ENCODE measurements around the gene TBX18. TPM values are rescaled to one million over a fixed set of nuclear protein-coding genes. Genes with fewer than 3 reads are reported as not detected.

The TBX18 gene
- total RNA-seq, 1 experiment from 2014 or later, result not detected

GRCh38 chr6:84756877-84757276 is 7.5 kb downstream of the TBX18 start:
- Mint-ChIP-seq H3K4me1 (0 out of 4 replicates have a peak, but pooled peaks cover 0 to 2% of the 10 kb centered on the region in 2 experiments), H3K27ac (no peak overlapping the region), H3K9me3 (no peaks in the 10 kb centered on the region), H3K4me3 (no peak overlapping the region), H3K36me3 (ENCODE audit: insufficient read depth in 1 of 3, low read depth in 3 of 3) (no peaks in the 10 kb centered on the region), H3K27me3 (ENCODE audit: low read depth) (peaks cover 74% of the 10 kb centered on the region)
- Histone ChIP-seq H4K5ac (ENCODE audit: insufficient read length, low read depth, low read length) (no peak overlapping the region), H2BK15ac (ENCODE audit: low read depth, low read length) (no peak overlapping the region), H3K79me1 (ENCODE audit: insufficient read depth, low read depth, low read length, poor library complexity, severe bottlenecking) (no peaks in the 10 kb centered on the region), H2AK5ac (ENCODE audit: insufficient read length, low read length) (no peak overlapping the region), H2BK12ac (ENCODE audit: insufficient read length, low read depth, low read length) (no peak overlapping the region), H4K20me1 (ENCODE audit: control insufficient read depth, insufficient read depth, insufficient read length) (no peaks in the 10 kb centered on the region), H3K4ac (ENCODE audit: low read depth, low read length) (no peak overlapping the region), H4K8ac (replicated peaks; ENCODE audit: insufficient read length, low read depth, low read length) (peak overlapping the region; percentile 47), H3K27ac (ENCODE audit: insufficient read length, low read depth, low read length) (no peak overlapping the region), H3K79me2 (ENCODE audit: insufficient read depth, low read length) (no peaks in the 10 kb centered on the region), H2BK20ac (ENCODE audit: low read depth, low read length, poor library complexity, severe bottlenecking) (no peak overlapping the region), H2BK120ac (ENCODE audit: low read depth, low read length, poor library complexity, severe bottlenecking) (no peak overlapping the region), H4K91ac (ENCODE audit: insufficient read length, low read depth, low read length) (no peak overlapping the region), H3K4me2 (ENCODE audit: insufficient read depth, insufficient read length, low read length) (no peak overlapping the region), H3K9ac (ENCODE audit: extremely low read depth, insufficient read length, low read length) (no peak overlapping the region), H3K4me1 (ENCODE audit: insufficient read depth, low read length) (no peaks in the 10 kb centered on the region), H3K14ac (ENCODE audit: insufficient read depth, low read length) (no peak overlapping the region), H2AFZ (ENCODE audit: low read length) (no peak overlapping the region), H3K27me3 (ENCODE audit: insufficient read depth, low read length) (peaks cover 2% of the 10 kb centered on the region), H3K18ac (ENCODE audit: insufficient read length, low read depth, low read length) (no peak overlapping the region), H3K56ac (ENCODE audit: insufficient read length, low read depth, low read length) (no peak overlapping the region), H3K23me2 (ENCODE audit: insufficient read length, low read depth, low read length, poor library complexity, severe bottlenecking) (no peaks in the 10 kb centered on the region), H3K23ac (ENCODE audit: insufficient read length, low read depth, low read length) (no peak overlapping the region), H3K9me3 (ENCODE audit: control insufficient read depth, low read depth, low read length) (no peaks in the 10 kb centered on the region), H2BK5ac (ENCODE audit: insufficient read length, low read length) (no peak overlapping the region), H3T11ph (ENCODE audit: low read length) (no peak overlapping the region)
- no peak for DNase-seq
- 100% methylated on average over 3 of the region's 6 CpGs for WGBS (ENCODE audit: extremely low coverage, insufficient read length, low lambda C conversion rate)
- TF ChIP-seq CTCF (conservative IDR thresholded peaks at IDR 0.05), result no peak

All from H9 (cell line).